ENCODE data around the gene FGD6. TPM values are rescaled to one million over a fixed set of nuclear protein-coding genes. Genes with fewer than 3 reads are reported as not detected.
"Not testable (repeated sequence)": the region's sequence is repeated elsewhere in the genome, so short reads cannot be mapped to it uniquely, and the experiment has no call there.

The FGD6 gene
- total RNA-seq, 1 donor from 2014 or later, result 18.0 TPM

DNA sequence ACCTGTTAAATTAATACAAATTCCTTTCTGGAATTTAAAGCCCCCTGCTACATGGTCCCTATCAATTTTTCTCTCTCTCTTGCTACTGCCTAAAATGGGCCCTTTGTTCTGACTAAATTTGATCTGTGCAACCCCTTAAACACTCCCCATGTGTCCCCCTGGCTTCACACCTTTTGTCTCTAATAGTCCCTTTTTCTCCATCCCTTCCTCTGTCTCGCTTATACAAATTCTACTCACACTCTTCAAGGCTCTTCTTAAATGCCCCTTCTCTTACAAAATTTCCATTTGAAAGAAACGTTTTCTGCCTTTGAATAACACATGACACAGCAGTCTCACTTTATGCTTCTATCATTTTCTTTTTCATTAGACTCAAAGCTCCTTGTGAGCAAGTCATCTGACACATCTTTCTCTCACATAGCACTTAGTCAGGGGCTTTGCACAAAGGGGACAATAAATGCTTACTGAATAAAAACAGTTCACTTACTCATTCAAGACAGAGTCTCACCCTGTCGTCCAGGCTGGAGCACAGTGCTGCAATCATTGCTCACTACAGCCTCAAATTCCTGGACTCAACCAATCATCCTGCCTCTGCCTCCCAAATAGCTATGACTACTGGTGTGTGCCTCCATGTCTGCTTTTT is 102.4 kb downstream of the FGD6 start:
- no peak overlapping the region for H3K4me3 Mint-ChIP-seq
- H3K9me3 Mint-ChIP-seq, result no peaks in the 10 kb centered on the region
- no peak for DNase-seq (ENCODE audit: low spot score in 2 of 2, unreplicated experiment in 2 of 2)
- TF ChIP-seq, protein P1, sequence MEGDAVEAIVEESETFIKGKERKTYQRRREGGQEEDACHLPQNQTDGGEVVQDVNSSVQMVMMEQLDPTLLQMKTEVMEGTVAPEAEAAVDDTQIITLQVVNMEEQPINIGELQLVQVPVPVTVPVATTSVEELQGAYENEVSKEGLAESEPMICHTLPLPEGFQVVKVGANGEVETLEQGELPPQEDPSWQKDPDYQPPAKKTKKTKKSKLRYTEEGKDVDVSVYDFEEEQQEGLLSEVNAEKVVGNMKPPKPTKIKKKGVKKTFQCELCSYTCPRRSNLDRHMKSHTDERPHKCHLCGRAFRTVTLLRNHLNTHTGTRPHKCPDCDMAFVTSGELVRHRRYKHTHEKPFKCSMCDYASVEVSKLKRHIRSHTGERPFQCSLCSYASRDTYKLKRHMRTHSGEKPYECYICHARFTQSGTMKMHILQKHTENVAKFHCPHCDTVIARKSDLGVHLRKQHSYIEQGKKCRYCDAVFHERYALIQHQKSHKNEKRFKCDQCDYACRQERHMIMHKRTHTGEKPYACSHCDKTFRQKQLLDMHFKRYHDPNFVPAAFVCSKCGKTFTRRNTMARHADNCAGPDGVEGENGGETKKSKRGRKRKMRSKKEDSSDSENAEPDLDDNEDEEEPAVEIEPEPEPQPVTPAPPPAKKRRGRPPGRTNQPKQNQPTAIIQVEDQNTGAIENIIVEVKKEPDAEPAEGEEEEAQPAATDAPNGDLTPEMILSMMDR (IDR thresholded peaks at IDR 0.05; ENCODE audit: unreplicated experiment), result no peak
- H3K36me3 Mint-ChIP-seq, result peaks cover 10% of the 10 kb centered on the region
- peaks cover 18% of the 10 kb centered on the region for H3K4me1 Mint-ChIP-seq
- no peak overlapping the region for H3K27ac Mint-ChIP-seq
- H3K27me3 Mint-ChIP-seq (ENCODE audit: low read depth), result no peaks in the 10 kb centered on the region

DNA sequence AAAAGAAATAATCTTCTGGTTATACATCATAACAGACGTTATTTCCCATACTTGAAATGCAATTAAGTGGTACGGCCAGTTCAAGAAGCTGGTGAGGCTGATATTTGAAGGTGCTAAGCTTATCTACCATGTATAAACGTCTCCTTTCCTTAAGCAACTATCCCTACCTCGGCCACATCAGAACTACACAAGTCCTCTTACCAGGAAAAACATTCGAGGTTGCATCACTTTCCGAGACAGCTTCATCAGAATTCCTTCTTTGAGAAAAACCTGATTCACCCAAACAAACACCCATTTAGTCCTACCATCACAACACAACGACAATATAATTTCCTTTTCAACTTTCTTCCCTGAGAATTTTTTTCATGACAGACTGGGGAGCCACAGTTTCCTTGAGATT is 109.9 kb downstream of the FGD6 start:
- H3K36me3 Mint-ChIP-seq, result peaks cover 32% of the 10 kb centered on the region
- no peak overlapping the region for H3K4me3 Mint-ChIP-seq
- no peaks in the 10 kb centered on the region for H3K9me3 Mint-ChIP-seq
- H3K27ac Mint-ChIP-seq, result no peak overlapping the region
- no peak for DNase-seq (ENCODE audit: low spot score in 2 of 2, unreplicated experiment in 2 of 2)
- no peaks in the 10 kb centered on the region for H3K4me1 Mint-ChIP-seq
- H3K27me3 Mint-ChIP-seq (ENCODE audit: low read depth), result no peaks in the 10 kb centered on the region
- TF ChIP-seq, protein P1 (IDR thresholded peaks at IDR 0.05; ENCODE audit: unreplicated experiment), result no peak

DNA sequence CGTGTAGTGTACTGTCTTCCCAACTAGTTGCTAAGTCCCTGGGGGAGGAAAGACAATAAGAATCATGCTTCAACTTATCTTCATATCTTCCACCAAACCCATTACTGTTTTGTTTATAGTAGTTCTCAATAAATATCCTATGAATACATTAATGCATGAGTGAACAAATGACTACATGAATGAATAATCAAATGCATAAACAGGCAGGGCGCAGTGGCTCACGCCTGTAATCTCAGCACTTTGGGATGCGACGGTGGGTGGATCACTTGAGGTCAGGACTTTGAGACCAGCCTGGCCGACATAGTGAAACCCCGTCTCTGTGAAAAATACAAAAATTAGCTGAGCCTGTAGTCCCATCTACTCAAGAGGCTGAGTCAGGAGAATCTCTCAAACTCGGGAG is 111.7 kb downstream of the FGD6 start:
- Mint-ChIP-seq H3K27ac (no peak overlapping the region), H3K4me3 (no peak overlapping the region), H3K4me1 (no peaks in the 10 kb centered on the region), H3K27me3 (ENCODE audit: low read depth) (no peaks in the 10 kb centered on the region), H3K36me3 (peaks cover 31% of the 10 kb centered on the region), H3K9me3 (no peaks in the 10 kb centered on the region)
- TF ChIP-seq, protein P1 (IDR thresholded peaks at IDR 0.05; ENCODE audit: unreplicated experiment), result no peak
- DNase-seq (ENCODE audit: low spot score in 2 of 2, unreplicated experiment in 2 of 2), result no peak

DNA sequence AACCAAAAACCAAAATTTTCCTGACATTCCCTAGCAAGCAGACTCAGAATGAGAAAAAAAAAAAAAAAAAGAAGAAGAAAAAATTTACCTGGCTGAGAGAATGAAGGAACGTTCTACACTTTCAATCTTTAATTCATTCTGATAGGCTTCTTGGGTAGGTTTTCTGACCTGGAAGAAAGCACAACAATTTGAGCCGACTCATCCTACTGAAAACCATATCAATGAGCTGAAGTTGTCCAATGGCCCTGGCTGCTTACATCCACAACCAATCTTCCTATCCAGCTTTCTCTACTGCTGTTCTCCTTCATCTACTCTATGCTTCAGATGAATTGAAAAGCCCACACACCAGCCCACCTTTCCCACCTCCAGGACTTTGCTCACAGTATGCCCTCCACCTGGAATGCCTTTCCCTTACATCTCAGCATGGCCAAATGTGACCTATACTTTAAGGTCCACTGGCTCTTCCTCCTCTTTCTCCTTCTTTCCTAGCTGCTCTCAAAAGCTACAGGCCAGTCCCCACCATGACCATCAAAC is 112.3 kb downstream of the FGD6 start:
- H3K4me1 Mint-ChIP-seq, result no peaks in the 10 kb centered on the region
- no peak overlapping the region for H3K4me3 Mint-ChIP-seq
- no peaks in the 10 kb centered on the region for H3K9me3 Mint-ChIP-seq
- H3K36me3 Mint-ChIP-seq, result peaks cover 34% of the 10 kb centered on the region
- TF ChIP-seq, protein P1 (IDR thresholded peaks at IDR 0.05; ENCODE audit: unreplicated experiment), result no peak
- H3K27me3 Mint-ChIP-seq (ENCODE audit: low read depth), result no peaks in the 10 kb centered on the region
- DNase-seq (ENCODE audit: low spot score in 2 of 2, unreplicated experiment in 2 of 2), result no peak
- no peak overlapping the region for H3K27ac Mint-ChIP-seq

DNA sequence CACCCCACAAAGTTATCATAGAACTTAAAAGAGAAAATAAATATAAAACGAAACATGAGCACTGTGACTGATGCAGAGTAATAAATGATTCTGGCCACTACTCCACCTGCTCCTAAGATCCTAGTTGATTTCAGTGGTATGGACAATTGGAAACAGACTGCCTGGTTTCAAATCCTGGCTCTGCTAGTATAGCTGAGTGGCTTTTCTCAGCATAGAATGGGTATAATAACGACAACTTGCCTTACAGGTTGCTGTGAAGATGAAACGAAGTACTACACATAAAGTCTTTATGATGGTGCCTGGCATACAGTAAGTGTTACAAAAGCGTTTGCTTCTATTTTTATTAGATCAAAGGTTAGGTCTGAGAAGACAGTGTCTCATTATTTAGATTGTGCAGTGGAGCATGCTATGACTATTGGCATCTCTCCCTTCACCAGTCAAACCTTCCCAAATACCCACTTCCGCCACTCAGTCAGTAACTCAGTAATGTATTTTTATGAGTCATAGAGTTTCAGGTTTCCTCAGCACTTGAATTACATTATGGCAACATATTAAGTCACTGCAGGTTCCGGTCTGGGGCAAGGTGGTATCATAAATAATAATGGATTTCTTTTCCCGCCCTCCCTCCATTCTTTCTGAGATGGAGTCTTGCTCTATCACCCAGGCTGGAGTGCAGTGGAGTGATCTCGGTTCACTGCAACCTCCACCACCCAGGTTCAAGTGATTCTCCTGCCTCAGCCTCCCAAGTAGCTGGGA is 114.2 kb downstream of the FGD6 start:
- peaks cover 5% of the 10 kb centered on the region for H3K4me1 Mint-ChIP-seq
- TF ChIP-seq, protein P1 (IDR thresholded peaks at IDR 0.05; ENCODE audit: unreplicated experiment), result no peak
- no peaks in the 10 kb centered on the region for H3K27me3 Mint-ChIP-seq (ENCODE audit: low read depth)
- H3K9me3 Mint-ChIP-seq, result no peaks in the 10 kb centered on the region
- DNase-seq (ENCODE audit: low spot score in 2 of 2, unreplicated experiment in 2 of 2), result no peak
- H3K4me3 Mint-ChIP-seq, result no peak overlapping the region
- peaks cover 30% of the 10 kb centered on the region for H3K36me3 Mint-ChIP-seq
- H3K27ac Mint-ChIP-seq, result no peak overlapping the region

DNA sequence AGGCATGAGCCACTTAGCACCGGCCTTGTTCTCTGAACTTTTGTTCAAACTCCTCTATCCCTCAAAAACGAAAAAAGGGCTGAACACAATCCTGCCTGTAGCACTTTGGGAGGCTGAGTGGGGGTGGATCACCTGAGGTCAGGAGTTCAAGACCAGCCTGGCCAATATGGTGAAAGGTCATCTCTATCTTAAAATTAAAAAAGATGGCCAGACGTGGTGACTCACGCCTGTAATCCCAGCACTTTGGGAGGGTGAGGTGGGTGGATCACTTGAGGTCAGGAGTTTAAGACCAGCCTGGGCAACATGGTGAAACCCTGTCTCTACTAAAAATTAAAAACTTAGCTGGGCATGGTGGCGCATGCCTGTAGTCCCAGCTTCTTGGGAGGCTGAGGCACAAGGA is 115.3 kb downstream of the FGD6 start:
- H3K36me3 Mint-ChIP-seq, result peaks cover 27% of the 10 kb centered on the region
- not testable (repeated sequence) for H3K4me3 Mint-ChIP-seq; DNase-seq (ENCODE audit: low spot score in 2 of 2, unreplicated experiment in 2 of 2); H3K9me3 Mint-ChIP-seq; H3K27ac Mint-ChIP-seq; H3K4me1 Mint-ChIP-seq; H3K27me3 Mint-ChIP-seq (ENCODE audit: low read depth)

All from mesothelial cell of epicardium (in vitro differentiated cells).